ENCODE results near the gene GLIS1. TPM values are rescaled to one million over a fixed set of nuclear protein-coding genes. Genes with fewer than 3 reads are reported as not detected.

Gene GLIS1
- total and polyA plus RNA-seq, 2 of the 8 experiments (the other 6 are each of a cell fraction or from before 2014, with no cell fraction given): 0.15 to 0.22 TPM

DNA sequence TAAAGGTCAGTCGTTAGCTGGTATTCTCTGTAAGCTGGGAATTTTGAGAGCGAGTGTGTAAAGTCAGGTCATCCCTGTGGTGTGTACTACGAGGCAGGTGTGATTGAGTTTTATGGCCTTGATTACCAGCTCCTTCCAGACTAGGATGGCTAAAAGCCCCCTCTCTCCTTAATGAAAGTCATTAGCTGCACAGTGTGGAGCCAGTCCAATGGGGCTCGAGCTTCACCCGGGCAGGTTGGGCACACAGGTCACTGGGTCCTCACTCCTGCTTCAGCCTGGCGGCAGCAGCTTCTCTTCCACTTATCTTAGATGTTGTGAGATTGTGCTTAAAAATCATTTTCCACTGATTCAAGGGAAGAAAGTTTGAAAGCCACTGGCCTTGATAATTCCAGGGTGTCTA is 276.8 kb downstream of the GLIS1 start:
- no peaks in the 10 kb centered on the region for H4K20me1 ChIP-seq (replicated peaks in 1 of 2; ENCODE audit: control insufficient read depth in 1 of 2, insufficient read depth in 2 of 2, low read length in 2 of 2)
- CTCF ChIA-PET (ENCODE audit: partially characterized antibody): interaction anchor here (0.7 to 16.5 kb wide), 4 partner anchors 8 to 170 kb away, joined by 3 to 248 read pairs (median 12); partner anchors contain the start of gene DMRTB1

More for the DNA sequence above, 276.8 kb downstream of the GLIS1 start:
- H3K4me3 ChIP-seq (ENCODE audit: extremely low read depth in 1 of 4, insufficient read depth in 2 of 4, low read depth in 3 of 4, low read length in 4 of 4): no peak overlapping the region
- H3K14ac ChIP-seq (ENCODE audit: insufficient read length): no peak overlapping the region
- H2BK20ac ChIP-seq (ENCODE audit: low read length): no peak overlapping the region
- no peak for DNase-seq (ENCODE audit: low read depth in 1 of 2, low spot score in 2 of 2)
- no peaks in the 10 kb centered on the region; a peak in 3 of 7 replicates for H3K4me1 ChIP-seq (replicated peaks in 1 of 4; ENCODE audit: control insufficient read depth in 3 of 4, insufficient read depth in 4 of 4, low read length in 3 of 4)
- H2BK12ac ChIP-seq (ENCODE audit: low read depth, low read length): no peak overlapping the region
- peak overlapping the region; percentile 62 for H4K91ac ChIP-seq (replicated peaks; ENCODE audit: insufficient read length, low read length)
- H3K27me3 ChIP-seq (replicated peaks in 1 of 4; ENCODE audit: control insufficient read depth in 3 of 4, extremely low read depth in 1 of 4, insufficient read depth in 3 of 4, low read length in 3 of 4): peaks cover 0 to 4% (median 0%) of the 10 kb centered on the region in 4 experiments; a peak in 1 of 7 replicates
- no peak overlapping the region for H4K8ac ChIP-seq (ENCODE audit: extremely low read depth, insufficient read depth, low read length)
- H4K5ac ChIP-seq (ENCODE audit: insufficient read length, low read depth, low read length): no peak overlapping the region
- peaks cover 0 to 2% of the 10 kb centered on the region in 2 experiments; a peak in 1 of 4 replicates for H3K9me3 ChIP-seq (ENCODE audit: insufficient read depth in 2 of 2, low read depth in 1 of 2, low read length in 1 of 2)
- no peak overlapping the region for H2AFZ ChIP-seq (ENCODE audit: low read length)
- FAIRE-seq: no peak
- POLR2A ChIA-PET (ENCODE audit: partially characterized antibody): interaction anchor here (1.2 kb wide), 1 partner anchor 136 kb away, joined by 3 read pairs; no protein-coding TSS in a partner anchor
- H3K23me2 ChIP-seq (ENCODE audit: low read depth, low read length): no peaks in the 10 kb centered on the region
- H2BK15ac ChIP-seq (ENCODE audit: low read length): no peak overlapping the region
- WGBS, 2 experiments (ENCODE audit: extremely low coverage in 1 of 2, insufficient coverage in 1 of 2, insufficient read length in 1 of 2, insufficient replicate concordance in 2 of 2, low coverage in 1 of 2, low lambda C conversion rate in 2 of 2, missing lambda C conversion rate in 1 of 2): 90% methylated on average over 6 of the region's 6 CpGs; no CpG with 5 or more reads in 1 of the 2 experiments
- H2BK5ac ChIP-seq (ENCODE audit: low read depth, low read length): no peak overlapping the region
- no peak overlapping the region for H3K9ac ChIP-seq (replicated peaks in 1 of 4; ENCODE audit: extremely low read depth in 1 of 4, low read depth in 3 of 4, low read length in 3 of 4)
- no peaks in the 10 kb centered on the region for H3K79me1 ChIP-seq (ENCODE audit: low read depth, low read length)
- no peak for TF ChIP-seq KDM5A (IDR thresholded peaks at IDR 0.05; ENCODE audit: low read length)
- no peak for TF ChIP-seq EGR1 (IDR thresholded peaks at IDR 0.05; ENCODE audit: borderline replicate concordance, low read depth, low read length)
- TF ChIP-seq ZNF274 (IDR thresholded peaks at IDR 0.05; ENCODE audit: borderline replicate concordance, extremely low read depth, low read length): no peak
- no peak for TF ChIP-seq SAP30 (IDR thresholded peaks at IDR 0.05; ENCODE audit: insufficient read depth, insufficient replicate concordance, low read length)
- no peak for TF ChIP-seq CTBP2 (IDR thresholded peaks at IDR 0.05; ENCODE audit: borderline replicate concordance, insufficient read depth, insufficient read length, low read length)
- no peak for TF ChIP-seq GABPA (IDR thresholded peaks at IDR 0.05; ENCODE audit: borderline replicate concordance, insufficient read depth, low read length)
- TF ChIP-seq YY1 (IDR thresholded peaks at IDR 0.05; ENCODE audit: low read depth, low read length): no peak
- TF ChIP-seq, protein P1, sequence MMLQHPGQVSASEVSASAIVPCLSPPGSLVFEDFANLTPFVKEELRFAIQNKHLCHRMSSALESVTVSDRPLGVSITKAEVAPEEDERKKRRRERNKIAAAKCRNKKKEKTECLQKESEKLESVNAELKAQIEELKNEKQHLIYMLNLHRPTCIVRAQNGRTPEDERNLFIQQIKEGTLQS (IDR thresholded peaks at IDR 0.05; ENCODE audit: insufficient read depth, low read depth, low read length): no peak
- no peak for TF ChIP-seq POU5F1 (IDR thresholded peaks at IDR 0.05; ENCODE audit: low read depth, low read length)
- TF ChIP-seq SRF (IDR thresholded peaks at IDR 0.05; ENCODE audit: low read depth, low read length): no peak
- no peak for TF ChIP-seq CEBPB (IDR thresholded peaks at IDR 0.05; ENCODE audit: low read depth, low read length)
- TF ChIP-seq CHD2 (IDR thresholded peaks at IDR 0.05; ENCODE audit: low read length): no peak
- H3K27ac ChIP-seq (ENCODE audit: low read depth, low read length): no peak overlapping the region
- no peaks in the 10 kb centered on the region for H3K79me2 ChIP-seq (ENCODE audit: control insufficient read depth in 1 of 2, insufficient read depth in 2 of 2, low read length in 2 of 2)
- H2BK120ac ChIP-seq (replicated peaks; ENCODE audit: low read depth, low read length): no peak overlapping the region
- H3K18ac ChIP-seq (ENCODE audit: extremely low read depth, low read length): no peak overlapping the region
- H3K4me2 ChIP-seq (ENCODE audit: insufficient read depth in 1 of 2, low read depth in 2 of 2, low read length in 2 of 2): no peak overlapping the region
- no peaks in the 10 kb centered on the region for H3K36me3 ChIP-seq (ENCODE audit: control insufficient read depth in 2 of 4, insufficient read depth in 4 of 4, low read length in 3 of 4)
- H3K23ac ChIP-seq (ENCODE audit: insufficient read length): no peak overlapping the region
- H3K4ac ChIP-seq (replicated peaks; ENCODE audit: insufficient read length, low read depth, low read length): no peak overlapping the region
- no peak overlapping the region for H2AK5ac ChIP-seq (ENCODE audit: low read depth, low read length)
- H3K56ac ChIP-seq (replicated peaks; ENCODE audit: insufficient read length, low read depth, low read length): no peak overlapping the region

Data from H1 (cell line).